Activated CD8-positive, alpha-beta memory T cell treated with anti-CD3 and anti-CD28 coated beads, Interleukin-2, amount 50 U/mL, for 4 hours (primary cell): ENCODE results near the gene LPP.

ENCODE experiments used
- DNase-seq: peaks from one replicate; pipeline ENCODE4 v3.0.0-alpha.2; 2020

The LPP gene

GRCh38 chr3:188380252-188380651, 226.3 kb downstream of the LPP start:
- no peak for DNase-seq

DNA sequence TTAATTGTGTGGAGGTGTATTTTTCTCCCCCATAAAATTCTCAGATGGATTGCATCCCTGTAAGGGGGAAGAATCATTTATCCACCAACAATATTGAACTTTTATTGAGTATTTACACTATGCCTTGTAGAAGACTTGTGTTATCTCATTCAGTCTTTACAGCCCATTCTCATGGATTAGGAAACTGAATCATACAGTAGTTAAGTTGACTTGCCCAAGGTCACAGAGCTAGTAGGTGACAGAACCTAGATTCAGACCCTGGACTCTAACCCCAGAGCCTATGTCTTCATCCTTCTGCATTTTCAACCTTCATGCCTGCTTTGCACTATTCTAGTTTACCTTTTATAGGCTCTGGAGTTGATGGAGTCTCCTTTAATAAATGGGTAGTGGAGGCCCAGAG, 226.8 kb downstream of the LPP start:
- DNase-seq, result no peak

DNA sequence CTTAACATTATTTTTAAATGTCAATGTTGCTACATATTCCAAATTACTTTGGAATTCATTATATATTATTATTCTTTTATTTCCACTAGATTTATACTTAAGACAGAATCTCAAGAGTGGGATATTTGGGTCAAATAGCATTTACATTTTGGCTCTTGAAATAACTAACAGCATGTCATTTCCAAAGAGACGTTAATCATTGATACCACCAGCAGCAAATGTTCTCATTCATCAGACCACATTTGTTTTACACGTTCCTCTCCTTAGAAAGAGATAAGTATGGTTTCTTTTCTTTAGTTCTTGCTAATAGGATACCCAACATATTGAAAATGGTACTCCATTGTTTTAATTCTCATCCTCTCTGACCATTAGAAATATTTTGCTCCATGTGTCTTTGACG, 229.8 kb downstream of the LPP start:
- DNase-seq, result no peak

DNA sequence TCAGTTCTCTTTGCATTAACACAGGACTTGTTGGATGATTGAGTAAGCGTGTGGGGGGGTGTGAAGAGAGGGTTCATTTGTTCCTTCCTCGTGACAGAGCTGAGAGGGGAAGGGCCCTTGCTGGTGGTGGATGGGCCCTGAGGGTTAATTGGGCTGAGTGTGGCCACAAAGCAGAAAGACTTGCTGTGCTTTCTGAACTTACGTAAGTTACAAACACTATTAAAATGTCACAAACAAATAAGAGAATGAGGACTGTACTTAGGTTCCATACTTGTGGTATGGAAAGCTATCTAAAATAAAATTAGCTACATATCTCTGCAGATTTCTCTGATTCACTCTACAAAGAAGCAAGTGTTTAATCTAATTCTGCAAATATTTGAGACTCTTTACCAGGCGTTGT, 231.3 kb downstream of the LPP start:
- no peak for DNase-seq

GRCh38 chr3:188389711-188390342, 235.9 kb downstream of the LPP start:
- DNase-seq, result peak; percentile 28

- no peak for DNase-seq
Observed at GRCh38 chr3:188390343-188390718, 236.4 kb downstream of the LPP start.

DNA sequence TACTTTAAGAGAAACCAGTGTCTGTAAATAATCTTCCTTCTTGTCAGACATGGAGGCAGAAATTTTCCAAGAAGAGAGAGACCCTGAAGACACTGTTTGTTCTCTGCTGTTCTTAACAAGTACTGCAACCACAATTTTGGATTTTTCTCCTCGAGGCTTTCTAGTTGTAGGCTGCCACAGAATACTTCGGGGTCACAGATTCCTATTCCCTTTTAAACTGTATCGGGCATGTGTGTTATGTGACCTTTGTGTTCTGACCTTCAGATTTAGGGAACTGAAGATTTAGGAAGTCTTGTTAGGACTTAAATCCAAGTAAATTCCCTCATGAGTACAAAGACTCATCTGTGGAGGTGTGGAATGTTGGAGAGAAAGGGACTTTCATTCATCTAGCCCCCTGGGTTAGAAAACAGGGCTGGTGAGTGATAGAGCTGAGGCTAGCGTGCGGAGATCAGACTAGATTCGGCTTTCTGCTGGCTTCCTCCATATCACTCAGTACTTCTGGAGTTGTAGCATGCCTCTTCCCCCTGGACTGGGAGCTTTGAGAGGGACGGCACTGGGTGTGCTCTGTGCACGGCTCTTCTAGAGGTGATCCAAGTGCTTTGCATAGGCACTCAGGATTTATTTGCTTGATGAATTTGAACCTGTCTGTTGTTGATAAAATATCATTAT, 237.0 kb downstream of the LPP start:
- no peak for DNase-seq

- DNase-seq, result no peak
Observed at GRCh38 chr3:188391592-188391991, 237.6 kb downstream of the LPP start.

DNA sequence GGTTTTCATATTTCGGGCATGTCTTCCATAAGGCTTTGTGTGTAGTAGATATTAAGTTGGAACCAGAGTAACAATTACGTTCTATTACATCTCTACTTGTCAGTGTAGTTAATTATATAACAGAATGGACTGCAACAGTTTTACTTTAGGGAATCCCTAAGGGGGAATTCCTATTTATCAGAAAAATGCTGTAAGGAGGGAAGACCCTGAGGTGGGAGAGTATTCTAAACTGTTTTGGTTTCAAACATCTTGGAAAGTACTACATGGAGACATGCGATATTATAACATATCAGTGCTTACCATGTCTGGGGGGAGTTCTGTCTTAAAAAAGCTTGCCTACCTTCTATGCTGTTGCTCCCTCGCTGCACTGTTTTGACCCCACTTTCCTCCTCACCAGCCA, 238.1 kb downstream of the LPP start:
- DNase-seq, result no peak

- DNase-seq, result no peak
Observed at GRCh38 chr3:188394623-188395022, 240.7 kb downstream of the LPP start.

DNA sequence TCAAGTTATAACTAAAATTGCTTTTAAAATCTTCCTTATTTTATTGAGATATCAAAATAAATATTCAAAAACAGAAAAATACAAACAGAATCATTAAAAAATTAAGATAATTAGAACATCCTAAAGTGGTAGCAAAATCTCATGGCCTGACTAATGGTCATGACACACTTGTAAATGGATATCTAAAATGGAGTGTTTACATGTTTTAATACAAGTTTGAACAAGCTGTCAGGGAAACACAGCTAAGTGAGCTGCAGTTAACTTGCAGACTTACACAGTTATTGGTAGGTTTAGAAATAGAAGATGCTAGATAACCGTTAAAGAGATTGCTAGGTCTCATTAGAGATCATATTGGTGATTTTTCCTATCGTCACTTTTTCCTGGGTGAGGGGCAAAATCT, 242.3 kb downstream of the LPP start:
- DNase-seq, result no peak

- no peak for DNase-seq
Observed at GRCh38 chr3:188396900-188397299, 242.9 kb downstream of the LPP start.

GRCh38 chr3:188397766-188398705, 244.1 kb downstream of the LPP start:
- no peak for DNase-seq

- no peak for DNase-seq
Observed at GRCh38 chr3:188400494-188401243, 246.7 kb downstream of the LPP start.

GRCh38 chr3:188401244-188401993, 247.5 kb downstream of the LPP start:
- no peak for DNase-seq

- no peak for DNase-seq
Observed at GRCh38 chr3:188402229-188402628, 248.3 kb downstream of the LPP start.

DNA sequence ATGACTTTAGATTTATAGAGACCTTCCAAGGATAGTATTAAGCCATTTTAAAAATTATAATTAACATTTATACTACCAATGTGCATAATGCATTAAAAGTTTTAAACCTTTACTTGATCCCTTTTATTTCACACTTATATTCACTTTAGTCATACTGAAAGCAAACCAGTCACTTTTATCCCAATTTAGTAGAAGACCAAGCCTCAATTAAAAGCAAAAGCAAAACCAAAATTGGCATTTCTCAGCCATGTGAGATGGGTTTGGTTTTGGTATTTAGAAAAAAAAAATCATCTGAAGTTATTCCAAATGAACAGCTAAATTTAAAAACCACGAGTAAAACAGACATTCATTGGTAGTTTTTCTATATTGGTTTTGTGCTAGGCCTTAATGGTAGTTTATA, 249.4 kb downstream of the LPP start:
- DNase-seq, result no peak

GRCh38 chr3:188404124-188404523, 250.2 kb downstream of the LPP start:
- no peak for DNase-seq

GRCh38 chr3:188404701-188405100, 250.7 kb downstream of the LPP start:
- no peak for DNase-seq

DNA sequence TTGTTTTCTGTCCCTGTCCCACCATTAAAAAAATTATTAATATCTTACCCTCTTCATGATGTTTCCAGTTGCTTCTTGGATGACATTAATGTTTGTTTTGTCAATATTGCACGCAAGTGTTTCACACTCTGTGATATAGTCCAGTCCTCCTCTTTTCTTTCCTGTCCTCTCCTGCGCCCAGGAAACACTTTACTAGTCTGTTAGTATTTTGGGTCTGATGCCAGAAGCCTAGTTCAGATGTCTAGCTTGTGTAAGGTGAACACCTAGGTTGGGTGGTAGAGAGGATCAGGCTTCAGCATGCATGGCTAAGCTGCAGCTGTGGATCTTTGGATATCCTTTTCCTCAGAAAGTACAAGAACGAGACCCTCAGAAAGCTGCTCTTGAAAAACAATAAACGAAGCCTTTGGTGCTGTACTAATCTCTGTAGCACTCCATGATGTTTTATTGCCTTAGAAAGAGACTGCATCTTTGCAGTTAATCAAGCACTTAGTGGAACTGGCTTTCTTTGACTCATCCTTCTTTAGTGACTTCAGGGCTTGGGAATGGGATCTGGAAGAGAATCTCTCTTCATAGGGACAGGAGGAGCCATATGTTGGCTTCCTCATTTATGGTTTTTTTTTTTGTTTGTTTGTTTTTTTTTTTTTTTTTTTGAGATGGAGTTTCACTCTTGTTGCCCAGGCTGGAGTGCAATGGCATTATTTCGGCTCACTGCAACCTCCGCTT, 253.4 kb downstream of the LPP start:
- no peak for DNase-seq

- no peak for DNase-seq
Observed at GRCh38 chr3:188408831-188409230, 254.9 kb downstream of the LPP start.

DNA sequence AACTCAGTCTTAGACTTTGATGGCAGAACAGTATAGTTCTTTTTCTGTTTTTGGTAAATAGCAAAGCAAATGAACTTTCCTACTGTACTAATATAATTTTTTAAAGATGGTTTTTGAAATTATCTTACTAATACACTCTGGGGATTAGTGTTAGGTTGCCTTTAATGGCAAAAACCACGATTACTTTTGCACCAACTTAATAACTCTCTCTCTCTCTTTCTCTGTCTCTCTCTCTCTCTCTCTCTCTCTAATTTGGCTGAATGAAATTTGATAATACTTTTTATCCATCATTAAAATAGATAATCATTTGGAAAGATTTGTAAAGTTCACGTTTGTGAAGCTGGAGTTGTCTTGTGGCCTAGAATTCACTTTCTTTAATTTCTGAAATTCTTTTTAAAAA, 257.8 kb downstream of the LPP start:
- no peak for DNase-seq
